RPMI7951 (cell line): ENCODE measurements around the gene IMMT. TPM values are rescaled to one million over a fixed set of nuclear protein-coding genes. Genes with fewer than 3 reads are reported as not detected.

Source experiments
- DNase-seq: peaks from one replicate; pipeline ENCODE4 v3.0.0-alpha.2; 2012; ENCODE audit warnings: low read depth
- total RNA-seq: library from RNA; depleted of rRNA; stranded (reverse); fragments of >200 nt; shearing (Covaris generic); gene quantifications from 2 replicates; pipeline ENCODE4 v1.2.3, GENCODE V29; 2014

Gene IMMT
- total RNA-seq, 1 experiment from 2014 or later = 97.8 TPM

GRCh38 chr2:86226636-86227520, 31.6 kb upstream of the IMMT start:
- DNase-seq = no peak

- no peak for DNase-seq
These were observed 30.8 kb upstream of the IMMT start for GRCh38 chr2:86226070-86226469.

- peak; percentile 50 for DNase-seq
These were observed 30.3 kb upstream of the IMMT start for GRCh38 chr2:86225581-86225980.

- DNase-seq = no peak
These were observed 29.5 kb upstream of the IMMT start for GRCh38 chr2:86224645-86225355.

- DNase-seq = no peak
These were observed 28.8 kb upstream of the IMMT start for GRCh38 chr2:86223927-86224560.

- peak; percentile 27 for DNase-seq
These were observed 28.1 kb upstream of the IMMT start for GRCh38 chr2:86223140-86223926.

GRCh38 chr2:86221066-86221684, 25.9 kb upstream of the IMMT start:
- peak; percentile 64 for DNase-seq

GRCh38 chr2:86219896-86220295, 24.6 kb upstream of the IMMT start:
- DNase-seq = no peak

- DNase-seq = no peak
These were observed 22.9 kb upstream of the IMMT start for GRCh38 chr2:86218124-86218523.

- DNase-seq = peak; percentile 65
These were observed 21.6 kb upstream of the IMMT start for GRCh38 chr2:86216575-86217555.

GRCh38 chr2:86214503-86214832, 19.2 kb upstream of the IMMT start:
- no peak for DNase-seq

- DNase-seq = no peak
These were observed 18.6 kb upstream of the IMMT start for GRCh38 chr2:86213699-86214502.

GRCh38 chr2:86213056-86213455, 17.8 kb upstream of the IMMT start:
- no peak for DNase-seq

GRCh38 chr2:86211796-86212188, 16.5 kb upstream of the IMMT start:
- no peak for DNase-seq

GRCh38 chr2:86211033-86211795, 16.0 kb upstream of the IMMT start:
- no peak for DNase-seq

GRCh38 chr2:86204458-86204857, 9.2 kb upstream of the IMMT start:
- no peak for DNase-seq

GRCh38 chr2:86203614-86204013, 8.4 kb upstream of the IMMT start:
- no peak for DNase-seq

- DNase-seq = no peak
These were observed 7.4 kb upstream of the IMMT start for GRCh38 chr2:86202702-86203101.

GRCh38 chr2:86202336-86202692, 7.1 kb upstream of the IMMT start:
- no peak for DNase-seq
